Activated T-helper 1 cell treated with anti-CD3 and anti-CD28 coated beads, Interleukin-12 subunit alpha, Interleukin-12 subunit beta, Interleukin-2, Interleukin-4 antibody, amounts not matched to agents 30 ng/mL and 10 ng/mL and 1 ng/mL, durations not matched to agents 14 hours and 24 hours and 36 hours (primary cell): ENCODE data around the gene BCL2L15. TPM values are rescaled to one million over a fixed set of nuclear protein-coding genes. Genes with fewer than 3 reads are reported as not detected.

Experiments used
- DNase-seq: peaks from one replicate; pipeline ENCODE4 v3.0.0; 2021; ENCODE audit warnings: low spot score
- H3K27ac Mint-ChIP-seq: one replicate; pipeline ENCODE4 v1.8.0; 2021; ENCODE audit warnings: mild to moderate bottlenecking, mixed read lengths
- H3K27me3 Mint-ChIP-seq: one replicate; pipeline ENCODE4 v1.8.0; 2022; ENCODE audit warnings: mild to moderate bottlenecking, moderate library complexity, mixed read lengths; ENCODE audit not compliant: insufficient read depth
- H3K36me3 Mint-ChIP-seq: one replicate; pipeline ENCODE4 v1.8.0; 2021; ENCODE audit warnings: low read depth, mixed read lengths
- H3K4me1 Mint-ChIP-seq: one replicate; pipeline ENCODE4 v1.8.0; 2021; ENCODE audit warnings: low read depth, mixed read lengths
- H3K4me3 Mint-ChIP-seq: one replicate; pipeline ENCODE4 v1.8.0; 2021; ENCODE audit warnings: mild to moderate bottlenecking, moderate library complexity, mixed read lengths
- H3K9me3 Mint-ChIP-seq: one replicate; pipeline ENCODE4 v1.8.0; 2021; ENCODE audit warnings: mixed read lengths
- intact Hi-C: fragments of 100-400 bp; cut with micrococcal nuclease; formaldehyde crosslinking; loops from one replicate; pipeline ENCODE4 v1.15.1; 2024
- total RNA-seq: library from RNA; stranded (reverse); gene quantifications from 2 replicates; pipeline ENCODE4 v1.2.3, GENCODE V29; 2022

Gene BCL2L15
- total RNA-seq, 1 donor from 2014 or later = 0.67 TPM

GRCh38 chr1:113876176-113876575 lies 11.2 kb downstream of the BCL2L15 start:
- Mint-ChIP-seq H3K27me3 (no peaks in the 10 kb centered on the region), H3K36me3 (peaks cover 7% of the 10 kb centered on the region), H3K27ac (no peak overlapping the region), H3K9me3 (no peaks in the 10 kb centered on the region), H3K4me1 (peaks cover 74% of the 10 kb centered on the region), H3K4me3 (no peak overlapping the region)
- intact Hi-C loops = no loop called here
- DNase-seq = no peak

GRCh38 chr1:113875714-113876113 lies 11.7 kb downstream of the BCL2L15 start:
- Mint-ChIP-seq H3K4me1 (peaks cover 70% of the 10 kb centered on the region), H3K27me3 (no peaks in the 10 kb centered on the region), H3K9me3 (no peaks in the 10 kb centered on the region), H3K27ac (no peak overlapping the region), H3K4me3 (no peak overlapping the region), H3K36me3 (peaks cover 8% of the 10 kb centered on the region)
- DNase-seq = no peak
- intact Hi-C loops = no loop called here

- no peak for DNase-seq
- Mint-ChIP-seq H3K9me3 (no peaks in the 10 kb centered on the region), H3K27ac (peak overlapping the region; percentile 87), H3K4me3 (peak overlapping the region; percentile 55), H3K4me1 (peaks cover 68% of the 10 kb centered on the region), H3K36me3 (peaks cover 16% of the 10 kb centered on the region), H3K27me3 (no peaks in the 10 kb centered on the region)
- intact Hi-C loops = loop anchor here (1.0 to 5.0 kb wide), 3 partner anchors 17 to 917 kb away; partner anchors contain the start of gene SLC16A1
These were observed 13.1 kb downstream of the BCL2L15 start for GRCh38 chr1:113874012-113874879.

GRCh38 chr1:113872219-113872935 lies 15.0 kb downstream of the BCL2L15 start:
- Mint-ChIP-seq H3K27me3 (no peaks in the 10 kb centered on the region), H3K9me3 (no peaks in the 10 kb centered on the region)
- intact Hi-C loops = loop anchor here (5.0 kb wide), 2 partner anchors 140 to 915 kb away; partner anchors contain the start of gene SLC16A1

GRCh38 chr1:113871597-113872113 lies 15.7 kb downstream of the BCL2L15 start, which contains the start of gene PTPN22:
PTPN22 (minus strand) TSS chr1:113871712.
- Mint-ChIP-seq H3K4me3 (peak within 1 kb of the TSS; percentile 93), H3K27ac (peak within 1 kb of the TSS; percentile 98), H3K9me3 (no peaks in the 10 kb centered on the region), H3K4me1 (peaks cover 73% of the 10 kb centered on the region), H3K27me3 (no peaks in the 10 kb centered on the region), H3K36me3 (peaks cover 33% of the 10 kb centered on the region)
- intact Hi-C loops = loop anchor here (1.0 to 5.0 kb wide), 6 partner anchors 10 to 914 kb away; partner anchors contain the start of genes AP4B1, RSBN1 and SLC16A1
- DNase-seq = peak; percentile 80

More at GRCh38 chr1:113872219-113872935, 15.0 kb downstream of the BCL2L15 start:
- Mint-ChIP-seq H3K27ac (peak overlapping the region; percentile 98), H3K36me3 (peaks cover 33% of the 10 kb centered on the region), H3K4me1 (peaks cover 69% of the 10 kb centered on the region), H3K4me3 (peak overlapping the region; percentile 93)
- peak; percentile 18 for DNase-seq

GRCh38 chr1:113870778-113871177 lies 16.6 kb downstream of the BCL2L15 start:
- H3K9me3 Mint-ChIP-seq = no peaks in the 10 kb centered on the region
- H3K4me1 Mint-ChIP-seq = peaks cover 72% of the 10 kb centered on the region
- intact Hi-C loops = loop anchor here (1.0 to 5.0 kb wide), 6 partner anchors 9 to 913 kb away; partner anchors contain the start of genes AP4B1, RSBN1 and SLC16A1
- peak overlapping the region; percentile 93 for H3K4me3 Mint-ChIP-seq
- H3K36me3 Mint-ChIP-seq = peaks cover 35% of the 10 kb centered on the region
- DNase-seq = no peak
- H3K27ac Mint-ChIP-seq = peak overlapping the region; percentile 98
- H3K27me3 Mint-ChIP-seq = no peaks in the 10 kb centered on the region

GRCh38 chr1:113868387-113869083 lies 18.8 kb downstream of the BCL2L15 start:
- Mint-ChIP-seq H3K36me3 (peaks cover 43% of the 10 kb centered on the region), H3K4me3 (peak overlapping the region; percentile 93), H3K4me1 (peaks cover 67% of the 10 kb centered on the region), H3K27ac (peak overlapping the region; percentile 93), H3K27me3 (no peaks in the 10 kb centered on the region), H3K9me3 (no peaks in the 10 kb centered on the region)
- intact Hi-C loops = loop anchor here (1.0 kb wide), 2 partner anchors 22 to 33 kb away; no protein-coding TSS in a partner anchor
- DNase-seq = no peak

GRCh38 chr1:113861641-113862040 lies 25.7 kb downstream of the BCL2L15 start:
- Mint-ChIP-seq H3K27ac (peak overlapping the region; percentile 19), H3K4me3 (no peak overlapping the region), H3K4me1 (peaks cover 54% of the 10 kb centered on the region), H3K9me3 (no peaks in the 10 kb centered on the region), H3K36me3 (peaks cover 54% of the 10 kb centered on the region), H3K27me3 (no peaks in the 10 kb centered on the region)
- DNase-seq = no peak
- intact Hi-C loops = loop anchor here (1.0 kb wide), 1 partner anchor 10 kb away; the partner anchor contains the start of gene PTPN22

GRCh38 chr1:113860891-113861290 lies 26.5 kb downstream of the BCL2L15 start:
- H3K27ac Mint-ChIP-seq = peak overlapping the region; percentile 54
- no peaks in the 10 kb centered on the region for H3K27me3 Mint-ChIP-seq
- DNase-seq = no peak
- peaks cover 60% of the 10 kb centered on the region for H3K36me3 Mint-ChIP-seq
- intact Hi-C loops = loop anchor here (1.0 kb wide), 1 partner anchor 10 kb away; the partner anchor contains the start of gene PTPN22
- H3K4me1 Mint-ChIP-seq = peaks cover 51% of the 10 kb centered on the region
- no peak overlapping the region for H3K4me3 Mint-ChIP-seq
- no peaks in the 10 kb centered on the region for H3K9me3 Mint-ChIP-seq

- Mint-ChIP-seq H3K27ac (peak overlapping the region; percentile 62), H3K9me3 (no peaks in the 10 kb centered on the region), H3K27me3 (no peaks in the 10 kb centered on the region), H3K4me3 (peak overlapping the region; percentile 24), H3K36me3 (peaks cover 61% of the 10 kb centered on the region), H3K4me1 (peaks cover 43% of the 10 kb centered on the region)
- no peak for DNase-seq
- intact Hi-C loops = loop anchor here (2.0 kb wide), 1 partner anchor 15 kb away; no protein-coding TSS in a partner anchor
These were observed 27.8 kb downstream of the BCL2L15 start for GRCh38 chr1:113859478-113860175.

GRCh38 chr1:113858982-113859381 lies 28.4 kb downstream of the BCL2L15 start:
- no peak overlapping the region for H3K4me3 Mint-ChIP-seq
- H3K27me3 Mint-ChIP-seq = no peaks in the 10 kb centered on the region
- peaks cover 50% of the 10 kb centered on the region for H3K4me1 Mint-ChIP-seq

More at GRCh38 chr1:113858982-113859381, 28.4 kb downstream of the BCL2L15 start:
- intact Hi-C loops = loop anchor here (2.0 kb wide), 1 partner anchor 14 kb away; no protein-coding TSS in a partner anchor
- Mint-ChIP-seq H3K36me3 (peaks cover 65% of the 10 kb centered on the region), H3K9me3 (no peaks in the 10 kb centered on the region), H3K27ac (peak overlapping the region; percentile 31)
- DNase-seq = no peak
